GM12892 (cell line): ENCODE results near the gene PHYKPL.
A peak's percentile ranks its signal among the peaks of the same experiment; 100 is the strongest.
"Not testable (repeated sequence)": the region's sequence is repeated elsewhere in the genome, so short reads cannot be mapped to it uniquely, and the experiment has no call there.

Experiments used
- POLR2A ChIP-seq: IDR thresholded peaks from 2 replicates; pipeline ENCODE4 v1.6.1; 2011; ENCODE audit warnings: low read depth, low read length, control low read depth
- POLR2AphosphoS5 ChIP-seq: IDR thresholded peaks from 2 replicates; pipeline ENCODE4 v1.6.1; 2011; ENCODE audit warnings: low read depth, low read length, control low read depth

DNA sequence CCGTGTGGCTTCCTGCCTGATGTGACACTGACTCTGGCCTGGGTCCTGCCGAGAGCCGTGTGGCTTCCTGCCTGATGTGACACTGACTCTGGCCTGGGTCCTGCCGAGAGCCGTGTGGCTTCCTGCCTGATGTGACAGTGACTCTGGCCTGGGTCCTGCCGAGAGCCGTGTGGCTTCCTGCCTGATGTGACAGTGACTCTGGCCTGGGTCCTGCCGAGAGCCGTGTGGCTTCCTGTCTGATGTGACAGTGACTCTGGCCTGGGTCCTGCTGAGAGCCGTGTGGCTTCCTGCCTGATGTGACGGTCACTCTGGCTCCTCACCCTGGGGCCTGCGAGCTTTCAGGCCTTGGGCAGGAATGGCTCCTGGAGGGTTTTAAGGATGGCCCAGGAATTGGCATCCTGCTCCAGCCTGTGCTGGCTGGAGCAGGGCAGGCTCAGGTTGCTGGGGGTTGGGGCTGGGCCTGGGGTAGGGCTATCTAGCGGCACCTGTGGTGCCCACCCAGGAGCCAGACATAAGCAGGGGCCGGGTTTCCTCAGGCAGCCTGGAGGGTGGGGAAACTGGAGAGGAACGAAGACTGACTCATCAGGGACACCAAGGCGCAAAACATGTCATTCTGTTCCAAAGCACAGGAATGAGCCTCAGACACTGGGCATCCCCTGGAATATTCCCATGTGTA is 7.2 kb upstream of the PHYKPL start:
- TF ChIP-seq POLR2AphosphoS5, result not testable (repeated sequence)
- peak; percentile 47; the same call in 1 of the 2 replicates for TF ChIP-seq POLR2A
